ENCODE measurements around the gene ZNF496. TPM values are rescaled to one million over a fixed set of nuclear protein-coding genes. Genes with fewer than 3 reads are reported as not detected.

The ZNF496 gene
- total and polyA plus RNA-seq, 3 donors from 2014 or later, result 45.0 to 71.1 (median 61.6) TPM

- TF ChIP-seq CTCF (IDR thresholded peaks at IDR 0.05) (peak; percentile 6 to 27 (median 18)), POLR2A (IDR thresholded peaks at IDR 0.05) (no peak)
- peak; percentile 59 for DNase-seq
- H3K4me3 ChIP-seq, result peak overlapping the region in 1 of 2 donors; percentile 36
- H3K36me3 ChIP-seq (ENCODE audit: low read depth, missing control alignments), result no peaks in the 10 kb centered on the region
- WGBS, 2 donors, result 53 to 80% methylated on average over 14 of the region's 14 CpGs
- H3K27me3 ChIP-seq, result no peaks in the 10 kb centered on the region
- no peaks in the 10 kb centered on the region for H3K9me3 ChIP-seq
- H3K4me1 ChIP-seq, result no peaks in the 10 kb centered on the region
- intact Hi-C loops (cut with DNase I; ENCODE audit: low total_unique reads), result no loop called here
- H3K27ac ChIP-seq, result no peak overlapping the region
Measured at GRCh38 chr1:247287460-247287859, 44.2 kb downstream of the ZNF496 start.

- H3K9me3 ChIP-seq, result no peaks in the 10 kb centered on the region
- WGBS, 2 donors, result 72 to 83% methylated on average over 16 to 23 of the region's 23 CpGs
- H3K4me3 ChIP-seq, result peak overlapping the region; percentile 19 to 36
- H3K27ac ChIP-seq, result no peak overlapping the region
- peak; percentile 61 for DNase-seq
- intact Hi-C loops (cut with DNase I; ENCODE audit: low total_unique reads), result no loop called here
- H3K4me1 ChIP-seq, result no peaks in the 10 kb centered on the region
- TF ChIP-seq CTCF (IDR thresholded peaks at IDR 0.05), result no peak
- no peak for TF ChIP-seq POLR2A (IDR thresholded peaks at IDR 0.05)
- H3K27me3 ChIP-seq, result no peaks in the 10 kb centered on the region
- no peaks in the 10 kb centered on the region for H3K36me3 ChIP-seq (ENCODE audit: low read depth, missing control alignments)
Measured at GRCh38 chr1:247286134-247286670, 45.5 kb downstream of the ZNF496 start.

- Histone ChIP-seq H3K9me3 (no peaks in the 10 kb centered on the region), H3K27ac (no peak overlapping the region), H3K4me1 (no peaks in the 10 kb centered on the region), H3K27me3 (no peaks in the 10 kb centered on the region), H3K4me3 (no peak overlapping the region), H3K36me3 (ENCODE audit: low read depth, missing control alignments) (no peaks in the 10 kb centered on the region)
- 64 to 67% methylated on average over 5 of the region's 5 CpGs for WGBS, 2 donors
- no peak for TF ChIP-seq POLR2A (IDR thresholded peaks at IDR 0.05)
- intact Hi-C loops (cut with DNase I; ENCODE audit: low total_unique reads), result no loop called here
- DNase-seq, result no peak
Measured at GRCh38 chr1:247281001-247281574, 50.6 kb downstream of the ZNF496 start.

GRCh38 chr1:247277191-247277590 is 54.5 kb downstream of the ZNF496 start:
- no peaks in the 10 kb centered on the region for H3K9me3 ChIP-seq
- no peaks in the 10 kb centered on the region for H3K36me3 ChIP-seq (ENCODE audit: low read depth, missing control alignments)
- H3K27ac ChIP-seq, result no peak overlapping the region
- intact Hi-C loops (cut with DNase I; ENCODE audit: low total_unique reads), result no loop called here
- H3K4me3 ChIP-seq, result no peak overlapping the region
- TF ChIP-seq CTCF (IDR thresholded peaks at IDR 0.05), result no peak
- TF ChIP-seq POLR2A (IDR thresholded peaks at IDR 0.05), result no peak
- no peaks in the 10 kb centered on the region for H3K4me1 ChIP-seq
- WGBS, 2 donors, result 59 to 84% methylated on average over 2 of the region's 2 CpGs
- H3K27me3 ChIP-seq, result no peaks in the 10 kb centered on the region
- DNase-seq, result no peak

- no peak for DNase-seq
- no peaks in the 10 kb centered on the region for H3K4me1 ChIP-seq
- intact Hi-C loops (cut with DNase I; ENCODE audit: low total_unique reads), result no loop called here
- H3K4me3 ChIP-seq, result no peak overlapping the region
- no peak overlapping the region for H3K27ac ChIP-seq
- no peaks in the 10 kb centered on the region for H3K9me3 ChIP-seq
- no peak for TF ChIP-seq POLR2A (IDR thresholded peaks at IDR 0.05)
- TF ChIP-seq CTCF (IDR thresholded peaks at IDR 0.05), result no peak
- H3K27me3 ChIP-seq, result no peaks in the 10 kb centered on the region
- WGBS, 2 donors, result 97% methylated on average over 3 of the region's 3 CpGs
- H3K36me3 ChIP-seq (ENCODE audit: low read depth, missing control alignments), result no peaks in the 10 kb centered on the region
Measured at GRCh38 chr1:247274605-247275256, 56.9 kb downstream of the ZNF496 start.
